ENCODE data around the gene SLC13A5. TPM values are rescaled to one million over a fixed set of nuclear protein-coding genes. Genes with fewer than 3 reads are reported as not detected.

SLC13A5 gene
- total and polyA plus RNA-seq, 10 of the 15 experiments (the other 5 are each of a cell fraction or from before 2014, with no cell fraction given), result 0.23 TPM; not detected in 9

DNA sequence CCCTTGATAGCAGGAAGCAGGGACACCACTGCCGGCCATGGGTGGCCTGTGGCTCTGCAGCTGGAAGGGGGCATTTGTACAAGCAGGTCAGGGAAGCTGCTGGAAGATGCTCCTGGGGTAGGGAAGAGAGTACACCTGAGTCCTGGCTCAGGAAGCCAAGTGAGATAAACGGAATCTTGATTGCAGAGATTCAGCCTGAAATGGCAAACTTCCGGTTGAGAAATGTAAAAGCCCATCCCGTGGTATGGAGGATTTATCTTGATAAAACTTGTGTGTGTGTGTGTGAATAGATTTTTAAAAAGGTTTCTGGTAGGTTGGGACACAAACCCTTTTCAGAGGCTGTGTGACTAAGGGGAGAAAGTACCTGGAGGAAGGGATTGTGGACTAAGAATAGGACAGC lies 32.0 kb downstream of the SLC13A5 start (continued):
- no peak for TF ChIP-seq ZNF687 (IDR thresholded peaks at IDR 0.05)
- TF ChIP-seq SMAD1 (IDR thresholded peaks at IDR 0.05; ENCODE audit: low read depth, partially characterized antibody), result no peak
- TF ChIP-seq CHD4 (IDR thresholded peaks at IDR 0.05), result no peak

GRCh38 chr17:6679241-6679640 lies 33.9 kb downstream of the SLC13A5 start:
- H3K4me1 ChIP-seq (ENCODE audit: control insufficient read depth, insufficient read depth, low read length), result peaks cover 4% of the 10 kb centered on the region; the same call in 1 of the 2 replicates
- RAD21 ChIA-PET (ENCODE audit: unreplicated experiment), result no interaction called here
- no peaks in the 10 kb centered on the region for H4K20me1 ChIP-seq (ENCODE audit: control insufficient read depth, insufficient read depth)
- in situ Hi-C loops (cut with MboI), result no loop called here
- intact Hi-C loops (cut with micrococcal nuclease; ENCODE audit: unreplicated experiment), result no loop called here
- H3K27me3 ChIP-seq (replicated peaks in 1 of 2; ENCODE audit: control insufficient read depth in 2 of 2, insufficient read depth in 2 of 2, low read length in 1 of 2), result peaks cover 0 to 5% of the 10 kb centered on the region in 2 experiments; a peak in 3 of 4 replicates
- H3K9ac ChIP-seq (ENCODE audit: control insufficient read depth, insufficient read depth, low read length), result no peak overlapping the region
- no peak for FAIRE-seq
- CTCF ChIA-PET, result no interaction called here
- no peak overlapping the region for H2AFZ ChIP-seq (ENCODE audit: control insufficient read depth, low read depth, low read length)
- POLR2A ChIA-PET, result interaction anchor here (0.7 kb wide), 2 partner anchors 17 to 443 kb away, joined by 4 to 6 read pairs; no protein-coding TSS in a partner anchor
- ATAC-seq, result no peak
- WGBS (ENCODE audit: insufficient coverage, insufficient replicate concordance, low lambda C conversion rate, missing lambda C conversion rate), result 47% methylated on average over 6 of the region's 6 CpGs
- no peaks in the 10 kb centered on the region for H3K9me3 ChIP-seq (replicated peaks; ENCODE audit: control insufficient read depth, insufficient read depth, low read length)
- no peak overlapping the region for H3K4me2 ChIP-seq (ENCODE audit: control insufficient read depth, insufficient read depth)
- DNase-seq (ENCODE audit: low read depth, low spot score), result no peak
- TF ChIP-seq SREBF2 (IDR thresholded peaks at IDR 0.05; ENCODE audit: low read length) (no peak), NRF1 (conservative IDR thresholded peaks at IDR 0.05; ENCODE audit: low read depth, low read length) (no peak), ZSCAN29 (IDR thresholded peaks at IDR 0.05) (no peak), TCF7 (IDR thresholded peaks at IDR 0.05; ENCODE audit: borderline replicate concordance) (no peak), FOXM1 (IDR thresholded peaks at IDR 0.05; ENCODE audit: low read depth, low read length) (no peak), FOS (IDR thresholded peaks at IDR 0.05; ENCODE audit: borderline replicate concordance, extremely low read depth, insufficient read length) (no peak), MAX (IDR thresholded peaks at IDR 0.05; ENCODE audit: low read depth, low read length) (no peak)
- TF ChIP-seq, protein P1, sequence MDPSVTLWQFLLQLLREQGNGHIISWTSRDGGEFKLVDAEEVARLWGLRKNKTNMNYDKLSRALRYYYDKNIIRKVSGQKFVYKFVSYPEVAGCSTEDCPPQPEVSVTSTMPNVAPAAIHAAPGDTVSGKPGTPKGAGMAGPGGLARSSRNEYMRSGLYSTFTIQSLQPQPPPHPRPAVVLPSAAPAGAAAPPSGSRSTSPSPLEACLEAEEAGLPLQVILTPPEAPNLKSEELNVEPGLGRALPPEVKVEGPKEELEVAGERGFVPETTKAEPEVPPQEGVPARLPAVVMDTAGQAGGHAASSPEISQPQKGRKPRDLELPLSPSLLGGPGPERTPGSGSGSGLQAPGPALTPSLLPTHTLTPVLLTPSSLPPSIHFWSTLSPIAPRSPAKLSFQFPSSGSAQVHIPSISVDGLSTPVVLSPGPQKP (IDR thresholded peaks at IDR 0.05; ENCODE audit: low read depth, low read length), result no peak
- TF ChIP-seq, protein P2, sequence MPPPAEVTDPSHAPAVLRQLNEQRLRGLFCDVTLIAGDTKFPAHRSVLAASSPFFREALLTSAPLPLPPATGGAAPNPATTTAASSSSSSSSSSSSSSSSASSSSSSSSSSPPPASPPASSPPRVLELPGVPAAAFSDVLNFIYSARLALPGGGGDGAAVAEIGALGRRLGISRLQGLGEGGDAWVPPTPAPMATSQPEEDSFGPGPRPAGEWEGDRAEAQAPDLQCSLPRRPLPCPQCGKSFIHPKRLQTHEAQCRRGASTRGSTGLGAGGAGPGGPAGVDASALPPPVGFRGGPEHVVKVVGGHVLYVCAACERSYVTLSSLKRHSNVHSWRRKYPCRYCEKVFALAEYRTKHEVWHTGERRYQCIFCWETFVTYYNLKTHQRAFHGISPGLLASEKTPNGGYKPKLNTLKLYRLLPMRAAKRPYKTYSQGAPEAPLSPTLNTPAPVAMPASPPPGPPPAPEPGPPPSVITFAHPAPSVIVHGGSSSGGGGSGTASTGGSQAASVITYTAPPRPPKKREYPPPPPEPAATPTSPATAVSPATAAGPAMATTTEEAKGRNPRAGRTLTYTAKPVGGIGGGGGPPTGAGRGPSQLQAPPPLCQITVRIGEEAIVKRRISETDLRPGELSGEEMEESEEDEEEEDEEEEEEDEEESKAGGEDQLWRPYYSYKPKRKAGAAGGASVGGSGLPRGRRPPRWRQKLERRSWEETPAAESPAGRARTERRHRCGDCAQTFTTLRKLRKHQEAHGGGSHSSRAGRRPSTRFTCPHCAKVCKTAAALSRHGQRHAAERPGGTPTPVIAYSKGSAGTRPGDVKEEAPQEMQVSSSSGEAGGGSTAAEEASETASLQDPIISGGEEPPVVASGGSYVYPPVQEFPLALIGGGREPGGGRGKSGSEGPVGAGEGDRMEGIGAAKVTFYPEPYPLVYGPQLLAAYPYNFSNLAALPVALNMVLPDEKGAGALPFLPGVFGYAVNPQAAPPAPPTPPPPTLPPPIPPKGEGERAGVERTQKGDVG (CRISPR knock-in tag; IDR thresholded peaks at IDR 0.05), result no peak
- SMC1A ChIA-PET (ENCODE audit: uncharacterized antibody, unreplicated experiment), result no interaction called here
- H3K4me3 ChIP-seq, result no peak overlapping the region
- no peaks in the 10 kb centered on the region for H3K79me2 ChIP-seq (ENCODE audit: control insufficient read depth, insufficient read depth, low read length)
- BruUV-seq (replicated peaks), result no TSS peak
- no peaks in the 10 kb centered on the region for H3K36me3 ChIP-seq (ENCODE audit: control insufficient read depth in 2 of 2, insufficient read depth in 2 of 2, low read length in 1 of 2)
- H3K27ac ChIP-seq (ENCODE audit: control insufficient read depth, insufficient read depth), result no peak overlapping the region
